Neuronal stem cell (in vitro differentiated cells): Measurements from ENCODE around the gene CCDC9.

Experiments used
- DNase-seq: peaks from one replicate; pipeline ENCODE4 v3.0.0-alpha.2; 2013; ENCODE audit warnings: low spot score
- H2AFZ ChIP-seq: one replicate; pipeline ENCODE4 v1.6.1; 2013; ENCODE audit warnings: mild to moderate bottlenecking, low read length, inconsistent platforms
- H2AK5ac ChIP-seq: 2 replicates; pipeline ENCODE4 v1.6.1; 2013; ENCODE audit warnings: low read depth, mild to moderate bottlenecking, inconsistent platforms, low read length, moderate library complexity, mixed read lengths
- H2BK120ac ChIP-seq: 2 replicates; pipeline ENCODE4 v1.6.1; 2013; ENCODE audit warnings: low read depth, mild to moderate bottlenecking, inconsistent platforms, low read length, moderate library complexity, mixed read lengths
- H2BK12ac ChIP-seq: one replicate; pipeline ENCODE4 v1.6.1; 2013; ENCODE audit warnings: low read length, inconsistent platforms
- H2BK15ac ChIP-seq: 2 replicates; pipeline ENCODE4 v1.6.1; 2013; ENCODE audit warnings: mild to moderate bottlenecking, low read length, inconsistent platforms, mixed read lengths
- H2BK5ac ChIP-seq: one replicate; pipeline ENCODE4 v1.6.1; 2013; ENCODE audit warnings: inconsistent platforms, mild to moderate bottlenecking, low read length, moderate library complexity
- H3K14ac ChIP-seq: one replicate; pipeline ENCODE4 v1.6.1; 2013; ENCODE audit warnings: low read length, inconsistent platforms
- H3K18ac ChIP-seq: 2 replicates; pipeline ENCODE4 v1.6.1; 2013; ENCODE audit warnings: low read length, inconsistent platforms
- H3K23ac ChIP-seq: 2 replicates; pipeline ENCODE4 v1.6.1; 2013; ENCODE audit warnings: low read depth, mild to moderate bottlenecking, mixed read lengths, low read length, inconsistent platforms; ENCODE audit not compliant: poor library complexity
- H3K27ac ChIP-seq: replicated peaks from 3 replicates; pipeline ENCODE4 v1.5.1; 2013; ENCODE audit warnings: low read length, inconsistent platforms
- H3K27me3 ChIP-seq, 3 experiments: 2 replicates each; pipeline ENCODE4 v1.6.1; 2013; ENCODE audit warnings: low read length in 3 of 3, mild to moderate bottlenecking in 2 of 3, inconsistent platforms in 1 of 3, low read depth in 1 of 3, mixed read lengths in 1 of 3, moderate library complexity in 1 of 3; ENCODE audit not compliant: control insufficient read depth in 3 of 3, insufficient read depth in 3 of 3
- H3K36me3 ChIP-seq, 2 donors: replicated peaks in 1 of 2; 2 replicates each; pipeline ENCODE4 v1.6.1; 2013; ENCODE audit warnings: low read length in 2 of 2; ENCODE audit not compliant: control insufficient read depth in 2 of 2, insufficient read depth in 2 of 2
- H3K4ac ChIP-seq: 2 replicates; pipeline ENCODE4 v1.6.1; 2013; ENCODE audit warnings: inconsistent platforms, mild to moderate bottlenecking, low read length, moderate library complexity
- H3K4me1 ChIP-seq, 2 donors: 1 replicate in 1 of 2; 2 replicates in 1 of 2; pipeline ENCODE4 v1.6.1; 2013; ENCODE audit warnings: low read length in 2 of 2, low read depth in 1 of 2; ENCODE audit not compliant: control insufficient read depth in 2 of 2, insufficient read depth in 1 of 2
- H3K4me2 ChIP-seq: one replicate; pipeline ENCODE4 v1.6.1; 2013; ENCODE audit warnings: mild to moderate bottlenecking, low read length, inconsistent platforms; ENCODE audit not compliant: insufficient read depth, poor library complexity, severe bottlenecking
- H3K4me3 ChIP-seq, 2 donors: 2 replicates each; pipeline ENCODE4 v1.5.1; 2013; ENCODE audit warnings: low read length in 2 of 2, mild to moderate bottlenecking in 2 of 2, inconsistent platforms in 1 of 2, moderate library complexity in 1 of 2
- H3K79me1 ChIP-seq: one replicate; pipeline ENCODE4 v1.6.1; 2013; ENCODE audit warnings: low read depth, mild to moderate bottlenecking, inconsistent platforms, low read length, moderate library complexity
- H3K9ac ChIP-seq: one replicate; pipeline ENCODE4 v1.6.1; 2013; ENCODE audit warnings: mild to moderate bottlenecking, low read depth, low read length, inconsistent platforms; ENCODE audit not compliant: poor library complexity
- H3K9me3 ChIP-seq, 2 donors: replicated peaks in 1 of 2; 2 replicates each; pipeline versions ENCODE3 to v1.6.1; 2013; ENCODE audit warnings: low read length in 2 of 2, mild to moderate bottlenecking in 2 of 2, inconsistent platforms in 1 of 2, low read depth in 1 of 2, mixed read lengths in 1 of 2, moderate library complexity in 1 of 2; ENCODE audit not compliant: control insufficient read depth in 2 of 2, insufficient read depth in 1 of 2
- H4K8ac ChIP-seq: one replicate; pipeline ENCODE4 v1.6.1; 2013; ENCODE audit warnings: low read depth, mild to moderate bottlenecking, inconsistent platforms, low read length, moderate library complexity
- H4K91ac ChIP-seq: one replicate; pipeline ENCODE4 v1.6.1; 2013; ENCODE audit warnings: low read length, low read depth, mild to moderate bottlenecking, inconsistent platforms; ENCODE audit not compliant: poor library complexity
- whole genome bisulfite sequencing, 2 donors: extraction: QIAGEN DNeasy Blood & Tissue Kit; methylation state at CpG; one replicate each; pipeline ENCODE4 v1.1.7; 2013; ENCODE audit warnings: missing lambda C conversion rate in 2 of 2, mixed read lengths in 1 of 2; ENCODE audit not compliant: insufficient read length in 2 of 2, insufficient replicate concordance in 1 of 2; ENCODE audit errors: extremely low coverage in 2 of 2; 5-methylcytosine and 5-hydroxymethylcytosine counted together

The CCDC9 gene

GRCh38 chr19:47225746-47226425, 30.4 kb upstream of the CCDC9 start:
- Histone ChIP-seq H3K23ac (peak overlapping the region; percentile 100), H2BK15ac (peak overlapping the region; percentile 97), H3K4ac (no peak overlapping the region), H3K9ac (peak overlapping the region; percentile 97), H2BK5ac (peak overlapping the region; percentile 96), H3K14ac (peak overlapping the region; percentile 87), H2AFZ (peak overlapping the region; percentile 49), H2BK12ac (no peak overlapping the region), H3K9me3 (no peaks in the 10 kb centered on the region), H3K27ac (peak overlapping the region; percentile 99), H4K8ac (no peak overlapping the region), H3K27me3 (no peaks in the 10 kb centered on the region), H3K36me3 (peaks cover 11 to 38% of the 10 kb centered on the region in 2 donors), H3K4me1 (peaks cover 24 to 26% of the 10 kb centered on the region in 2 donors), H2BK120ac (no peak overlapping the region), H3K79me1 (peaks cover 20% of the 10 kb centered on the region), H4K91ac (no peak overlapping the region), H3K4me2 (peak overlapping the region; percentile 97), H3K4me3 (peak overlapping the region; percentile 76 to 83), H2AK5ac (peak overlapping the region; percentile 40), H3K18ac (peak overlapping the region; percentile 98)
- peak; percentile 87 for DNase-seq
- WGBS, 2 donors = no CpG with 5 or more reads among the region's 59 CpGs

DNA sequence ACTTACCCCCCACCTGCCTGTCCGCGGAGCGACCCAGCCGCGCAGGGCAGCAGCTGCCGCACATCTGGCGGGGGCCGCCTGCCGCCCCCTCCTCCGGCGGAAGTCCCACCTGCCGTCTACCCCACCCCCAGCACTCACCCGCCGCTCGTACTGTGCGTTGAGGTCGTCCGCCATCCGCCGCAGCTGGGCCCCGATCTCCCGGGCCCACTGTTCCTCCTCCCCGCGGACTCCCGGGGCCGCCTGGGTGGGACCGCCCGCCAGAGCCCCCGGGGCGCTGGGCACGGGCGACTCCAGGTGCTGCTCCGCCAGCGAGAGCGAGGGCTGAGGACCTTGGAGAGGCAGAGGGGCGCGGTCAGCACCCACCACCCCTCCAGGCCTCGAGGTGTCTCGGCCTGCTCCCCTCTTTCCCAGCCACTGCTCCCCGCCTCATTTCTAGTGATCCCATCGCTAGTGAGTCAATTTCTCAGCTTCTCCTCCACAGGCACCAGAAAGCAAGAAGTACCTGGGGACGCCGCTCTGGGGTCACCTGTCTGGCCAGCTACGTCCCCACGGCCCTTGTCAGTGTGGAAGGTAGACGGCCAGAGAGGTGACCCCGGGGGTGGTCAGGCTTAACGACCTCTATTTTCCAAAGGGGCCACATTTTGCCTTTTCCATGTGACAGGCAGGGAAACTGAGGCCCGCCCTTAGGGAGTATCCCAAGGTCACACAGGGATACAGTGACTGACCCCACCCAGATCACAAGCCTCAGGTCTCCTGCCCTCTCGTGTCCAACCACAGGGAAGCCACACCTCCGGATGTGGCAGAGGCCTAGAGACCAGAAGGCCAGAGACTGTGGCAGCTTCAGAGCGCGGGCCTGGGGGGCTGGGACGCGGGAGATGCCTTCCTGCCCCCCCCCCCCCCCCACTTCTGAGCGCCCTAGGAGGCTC, 29.6 kb upstream of the CCDC9 start:
- Histone ChIP-seq H3K4me1 (peaks cover 29 to 31% of the 10 kb centered on the region in 2 donors), H2BK12ac (peak overlapping the region; percentile 33), H3K79me1 (peaks cover 19% of the 10 kb centered on the region), H3K9me3 (peaks cover 0 to 1% of the 10 kb centered on the region in 2 donors), H3K27me3 (no peaks in the 10 kb centered on the region), H4K91ac (no peak overlapping the region), H2BK15ac (peak overlapping the region; percentile 97), H3K4me3 (peak overlapping the region; percentile 76 to 83), H2AK5ac (peak overlapping the region; percentile 40), H2BK5ac (peak overlapping the region; percentile 96), H3K23ac (peak overlapping the region; percentile 100), H4K8ac (no peak overlapping the region), H3K9ac (peak overlapping the region; percentile 97), H3K18ac (peak overlapping the region; percentile 98), H3K14ac (peak overlapping the region; percentile 87), H3K4ac (peak overlapping the region; percentile 39), H3K27ac (peak overlapping the region; percentile 99), H2AFZ (no peak overlapping the region), H3K36me3 (peaks cover 9 to 31% of the 10 kb centered on the region in 2 donors), H3K4me2 (peak overlapping the region; percentile 97), H2BK120ac (peak overlapping the region; percentile 56)
- no CpG with 5 or more reads among the region's 56 CpGs for WGBS, 2 donors
- no peak for DNase-seq

DNA sequence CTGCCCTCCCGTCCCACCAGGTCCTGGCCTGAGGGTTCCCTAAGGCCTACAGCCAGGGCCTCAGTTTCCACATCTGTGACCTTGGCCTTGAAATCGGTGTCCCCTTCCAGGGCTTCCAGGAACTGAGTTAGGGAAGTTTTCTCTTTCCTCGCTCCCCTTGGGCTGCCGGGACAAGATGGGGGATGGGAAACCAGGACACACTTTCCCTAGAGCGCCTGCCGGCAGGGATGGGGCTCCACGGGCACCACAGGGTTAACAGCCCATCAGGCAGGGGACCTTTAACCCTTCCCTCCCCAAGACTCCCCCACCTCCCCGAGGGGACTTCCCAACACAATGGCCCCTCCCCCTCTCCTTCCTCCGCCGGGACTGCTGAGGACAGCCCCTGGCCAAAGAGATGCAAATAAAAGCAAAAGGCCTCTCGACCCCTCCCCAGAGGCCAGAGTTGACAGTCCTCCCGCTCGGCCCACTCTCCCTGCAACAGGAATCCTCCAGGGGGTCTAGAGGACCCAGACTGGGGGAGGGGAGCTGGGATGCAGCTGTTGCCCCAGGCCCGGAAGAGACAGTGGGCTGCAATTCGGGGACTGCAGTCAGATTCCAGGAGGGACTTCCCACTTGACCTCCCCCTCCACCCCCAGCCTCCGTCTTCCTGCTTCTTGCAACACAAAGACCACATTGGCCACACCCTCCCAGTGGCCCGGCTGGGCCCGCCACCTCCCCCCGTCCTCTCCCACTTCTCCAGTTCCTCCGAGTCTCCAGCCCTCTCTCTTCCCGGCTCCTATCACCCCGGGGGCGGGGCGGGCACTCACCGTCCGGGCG, 28.8 kb upstream of the CCDC9 start:
- Histone ChIP-seq H3K9ac (peak overlapping the region; percentile 97), H3K18ac (peak overlapping the region; percentile 99), H4K8ac (no peak overlapping the region), H3K14ac (no peak overlapping the region), H4K91ac (no peak overlapping the region), H3K23ac (peak overlapping the region; percentile 100), H3K27me3 (no peaks in the 10 kb centered on the region), H2BK15ac (no peak overlapping the region), H2BK12ac (no peak overlapping the region), H3K79me1 (peaks cover 19% of the 10 kb centered on the region), H2AFZ (peak overlapping the region; percentile 45), H3K4me1 (peaks cover 31 to 36% of the 10 kb centered on the region in 2 donors), H3K4ac (no peak overlapping the region), H2BK5ac (peak overlapping the region; percentile 96), H3K4me3 (peak overlapping the region; percentile 83 to 96), H2AK5ac (peak overlapping the region; percentile 40), H3K9me3 (peaks cover 0 to 1% of the 10 kb centered on the region in 2 donors), H3K27ac (peak overlapping the region; percentile 99), H2BK120ac (no peak overlapping the region), H3K36me3 (peaks cover 4 to 23% of the 10 kb centered on the region in 2 donors), H3K4me2 (peak overlapping the region; percentile 97)
- WGBS, 2 donors = no CpG with 5 or more reads among the region's 27 CpGs
- DNase-seq = peak; percentile 96
